ENCODE results near the gene CCDC149. TPM values are rescaled to one million over a fixed set of nuclear protein-coding genes. Genes with fewer than 3 reads are reported as not detected.

The CCDC149 gene
- total and polyA plus RNA-seq, 2 donors (not counting 1 experiment from before 2014, with no cell fraction given), result not detected

DNA sequence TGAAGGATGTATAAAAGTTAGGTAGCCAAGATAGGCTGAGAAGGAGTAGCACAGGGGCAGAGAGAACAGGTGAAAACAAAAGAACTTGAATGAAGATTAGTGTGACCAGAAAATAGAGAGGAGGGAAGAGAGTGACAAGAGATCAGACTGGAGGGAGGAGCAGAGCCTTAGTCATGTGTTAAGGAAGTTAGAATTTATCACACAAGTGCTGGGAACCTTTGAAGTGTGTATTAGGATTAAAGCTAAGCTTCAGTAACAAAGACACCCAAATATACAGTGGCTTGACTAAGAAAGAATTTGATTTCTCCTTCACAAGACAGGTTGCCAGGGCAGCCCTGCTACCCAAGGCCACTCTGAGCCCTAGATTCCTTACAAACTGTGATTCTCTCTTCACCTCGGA is 10.7 kb upstream of the CCDC149 start:
- no peak for DNase-seq

DNA sequence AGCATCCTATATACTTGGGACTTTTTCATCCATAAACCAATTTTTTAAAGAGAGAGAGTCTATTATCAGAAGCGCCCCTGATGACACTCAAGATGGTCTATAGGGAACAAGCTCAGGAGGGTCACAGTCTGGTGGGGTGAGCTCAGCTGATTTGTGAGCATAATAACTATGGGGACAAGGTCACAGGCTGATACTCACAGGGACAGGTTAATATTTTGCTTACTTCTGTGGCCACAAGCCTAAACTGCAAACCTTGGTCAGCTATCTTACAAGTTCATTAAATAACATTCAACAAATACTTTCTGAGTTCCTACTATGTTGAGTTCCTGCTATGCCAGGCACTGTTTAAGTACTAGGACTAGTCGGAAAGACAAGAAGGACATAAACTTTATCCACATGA is 10.2 kb upstream of the CCDC149 start:
- Histone ChIP-seq H3K27me3 (replicated peaks in 1 of 4; ENCODE audit: control extremely low read depth in 1 of 4, control insufficient read depth in 3 of 4, insufficient read depth in 4 of 4, low read length in 3 of 4) (no peaks in the 10 kb centered on the region), H2AFZ (ENCODE audit: insufficient read depth, low read depth, low read length, poor library complexity, severe bottlenecking) (no peak overlapping the region), H3K79me2 (ENCODE audit: control insufficient read depth, insufficient read depth, low read length) (no peaks in the 10 kb centered on the region), H3K27ac (ENCODE audit: low read length in 2 of 2) (no peak overlapping the region), H4K20me1 (ENCODE audit: control insufficient read depth, insufficient read depth, low read length, poor library complexity, severe bottlenecking) (no peaks in the 10 kb centered on the region), H3K9me3 (ENCODE audit: control extremely low read depth in 1 of 3, control insufficient read depth in 2 of 3, insufficient read depth in 1 of 3, low read length in 2 of 3) (peaks cover 0 to 9% (median 0%) of the 10 kb centered on the region in 3 donors), H3K4me2 (replicated peaks; ENCODE audit: low read depth, low read length, poor library complexity, severe bottlenecking) (no peak overlapping the region), H3K9ac (ENCODE audit: low read length) (no peak overlapping the region), H3K4me3 (ENCODE audit: control extremely low read depth in 1 of 5, extremely low read depth in 1 of 5, insufficient read depth in 1 of 5, low read depth in 2 of 5, low read length in 4 of 5) (no peak overlapping the region), H3K4me1 (ENCODE audit: control insufficient read depth in 2 of 2, insufficient read depth in 2 of 2, low read length in 2 of 2) (no peaks in the 10 kb centered on the region), H3K36me3 (replicated peaks in 1 of 2; ENCODE audit: control extremely low read depth in 1 of 2, control insufficient read depth in 1 of 2, extremely low read depth in 1 of 2, insufficient read depth in 2 of 2, low read length in 1 of 2) (no peaks in the 10 kb centered on the region)
- Mint-ChIP-seq H3K4me1 (no peaks in the 10 kb centered on the region), H3K9me3 (ENCODE audit: insufficient read depth) (peaks cover 5% of the 10 kb centered on the region), H3K27ac (no peak overlapping the region), H3K4me3 (no peak overlapping the region), H3K27me3 (peaks cover 16% of the 10 kb centered on the region)
- 71% methylated on average over 1 of the region's 2 CpGs for WGBS (ENCODE audit: insufficient coverage)
- DNase-seq, result no peak
- ChIA-PET CTCF (no interaction called here), POLR2A (no interaction called here)
- TF ChIP-seq, protein P1, sequence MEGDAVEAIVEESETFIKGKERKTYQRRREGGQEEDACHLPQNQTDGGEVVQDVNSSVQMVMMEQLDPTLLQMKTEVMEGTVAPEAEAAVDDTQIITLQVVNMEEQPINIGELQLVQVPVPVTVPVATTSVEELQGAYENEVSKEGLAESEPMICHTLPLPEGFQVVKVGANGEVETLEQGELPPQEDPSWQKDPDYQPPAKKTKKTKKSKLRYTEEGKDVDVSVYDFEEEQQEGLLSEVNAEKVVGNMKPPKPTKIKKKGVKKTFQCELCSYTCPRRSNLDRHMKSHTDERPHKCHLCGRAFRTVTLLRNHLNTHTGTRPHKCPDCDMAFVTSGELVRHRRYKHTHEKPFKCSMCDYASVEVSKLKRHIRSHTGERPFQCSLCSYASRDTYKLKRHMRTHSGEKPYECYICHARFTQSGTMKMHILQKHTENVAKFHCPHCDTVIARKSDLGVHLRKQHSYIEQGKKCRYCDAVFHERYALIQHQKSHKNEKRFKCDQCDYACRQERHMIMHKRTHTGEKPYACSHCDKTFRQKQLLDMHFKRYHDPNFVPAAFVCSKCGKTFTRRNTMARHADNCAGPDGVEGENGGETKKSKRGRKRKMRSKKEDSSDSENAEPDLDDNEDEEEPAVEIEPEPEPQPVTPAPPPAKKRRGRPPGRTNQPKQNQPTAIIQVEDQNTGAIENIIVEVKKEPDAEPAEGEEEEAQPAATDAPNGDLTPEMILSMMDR (IDR thresholded peaks at IDR 0.05), result no peak
- intact Hi-C loops (cut with micrococcal nuclease), result no loop called here
- ATAC-seq (ENCODE audit: low read depth), result no peak

More for the DNA sequence above, 10.7 kb upstream of the CCDC149 start:
- intact Hi-C loops (cut with micrococcal nuclease), result no loop called here
- no peak overlapping the region for H3K4me2 ChIP-seq (replicated peaks; ENCODE audit: low read depth, low read length, poor library complexity, severe bottlenecking)
- WGBS (ENCODE audit: insufficient coverage), result no CpG with 5 or more reads among the region's 1 CpG
- H3K4me1 ChIP-seq (ENCODE audit: control insufficient read depth in 2 of 2, insufficient read depth in 2 of 2, low read length in 2 of 2), result no peaks in the 10 kb centered on the region
- no peak overlapping the region for H3K27ac ChIP-seq (ENCODE audit: low read length in 2 of 2)
- Mint-ChIP-seq H3K27me3 (peaks cover 12% of the 10 kb centered on the region), H3K9me3 (ENCODE audit: insufficient read depth) (peaks cover 5% of the 10 kb centered on the region), H3K27ac (no peak overlapping the region), H3K4me3 (no peak overlapping the region), H3K4me1 (no peaks in the 10 kb centered on the region)
- H3K36me3 ChIP-seq (replicated peaks in 1 of 2; ENCODE audit: control extremely low read depth in 1 of 2, control insufficient read depth in 1 of 2, extremely low read depth in 1 of 2, insufficient read depth in 2 of 2, low read length in 1 of 2), result no peaks in the 10 kb centered on the region
- H3K27me3 ChIP-seq (replicated peaks in 1 of 4; ENCODE audit: control extremely low read depth in 1 of 4, control insufficient read depth in 3 of 4, insufficient read depth in 4 of 4, low read length in 3 of 4), result no peaks in the 10 kb centered on the region
- no peak for TF ChIP-seq EZH2 (IDR thresholded peaks at IDR 0.05; ENCODE audit: borderline replicate concordance, insufficient read depth, low read depth, low read length, poor library complexity, severe bottlenecking)
- TF ChIP-seq, protein P1 (IDR thresholded peaks at IDR 0.05), result no peak
- no peaks in the 10 kb centered on the region for H3K79me2 ChIP-seq (ENCODE audit: control insufficient read depth, insufficient read depth, low read length)
- no peak overlapping the region for H3K4me3 ChIP-seq (ENCODE audit: control extremely low read depth in 1 of 5, extremely low read depth in 1 of 5, insufficient read depth in 1 of 5, low read depth in 2 of 5, low read length in 4 of 5)
- no peak for ATAC-seq (ENCODE audit: low read depth)
- H4K20me1 ChIP-seq (ENCODE audit: control insufficient read depth, insufficient read depth, low read length, poor library complexity, severe bottlenecking), result no peaks in the 10 kb centered on the region
- H2AFZ ChIP-seq (ENCODE audit: insufficient read depth, low read depth, low read length, poor library complexity, severe bottlenecking), result no peak overlapping the region
- H3K9ac ChIP-seq (ENCODE audit: low read length), result no peak overlapping the region
- H3K9me3 ChIP-seq (ENCODE audit: control extremely low read depth in 1 of 3, control insufficient read depth in 2 of 3, insufficient read depth in 1 of 3, low read length in 2 of 3), result peaks cover 0 to 9% (median 0%) of the 10 kb centered on the region in 3 donors
- ChIA-PET CTCF (no interaction called here), POLR2A (no interaction called here)
